GM19395 (cell line): ENCODE results near the gene KCNQ1.
"Not testable (repeated sequence)": the region's sequence is repeated elsewhere in the genome, so short reads cannot be mapped to it uniquely, and the experiment has no call there.

Source experiments
- ATAC-seq: cut with Tn5 transposase; IDR thresholded peaks from one replicate; pipeline ENCODE4 v1.9.1; 2021; ENCODE audit warnings: mild to moderate bottlenecking, moderate library complexity; ENCODE audit not compliant: unreplicated experiment

KCNQ1 gene

GRCh38 chr11:2472428-2473186, 27.8 kb downstream of the KCNQ1 start:
- no peak for ATAC-seq

GRCh38 chr11:2473361-2474058, 28.7 kb downstream of the KCNQ1 start:
- no peak for ATAC-seq

GRCh38 chr11:2474059-2474901, 29.5 kb downstream of the KCNQ1 start:
- no peak for ATAC-seq

- ATAC-seq = no peak
Measured at GRCh38 chr11:2475136-2475918, 30.5 kb downstream of the KCNQ1 start.

- ATAC-seq = no peak
Measured at GRCh38 chr11:2477254-2477653, 32.4 kb downstream of the KCNQ1 start.

- no peak for ATAC-seq
Measured at GRCh38 chr11:2477936-2478335, 33.1 kb downstream of the KCNQ1 start.

GRCh38 chr11:2480067-2480873, 35.5 kb downstream of the KCNQ1 start:
- not testable (repeated sequence) for ATAC-seq

GRCh38 chr11:2480874-2481220, 36.0 kb downstream of the KCNQ1 start:
- no peak for ATAC-seq

- ATAC-seq = no peak
Measured at GRCh38 chr11:2481253-2481652, 36.4 kb downstream of the KCNQ1 start.

GRCh38 chr11:2482204-2482603, 37.4 kb downstream of the KCNQ1 start:
- no peak for ATAC-seq

- ATAC-seq = no peak
Measured at GRCh38 chr11:2482745-2483144, 37.9 kb downstream of the KCNQ1 start.

- ATAC-seq = no peak
Measured at GRCh38 chr11:2483426-2483825, 38.6 kb downstream of the KCNQ1 start.

GRCh38 chr11:2484576-2485125, 39.8 kb downstream of the KCNQ1 start:
- no peak for ATAC-seq

- ATAC-seq = no peak
Measured at GRCh38 chr11:2488004-2488403, 43.2 kb downstream of the KCNQ1 start.

- ATAC-seq = no peak
Measured at GRCh38 chr11:2489083-2489482, 44.3 kb downstream of the KCNQ1 start.

GRCh38 chr11:2497951-2498350, 53.1 kb downstream of the KCNQ1 start:
- ATAC-seq = not testable (repeated sequence)

- no peak for ATAC-seq
Measured at GRCh38 chr11:2498750-2499149, 53.9 kb downstream of the KCNQ1 start.

- no peak for ATAC-seq
Measured at GRCh38 chr11:2507212-2507901, 62.5 kb downstream of the KCNQ1 start.
